Left lobe of liver (tissue), 2 donors: ENCODE measurements around the gene FLYWCH2. TPM values are rescaled to one million over a fixed set of nuclear protein-coding genes. Genes with fewer than 3 reads are reported as not detected.
"Not testable (repeated sequence)": the region's sequence is repeated elsewhere in the genome, so short reads cannot be mapped to it uniquely, and the experiment has no call there.

Experiments used
- ATAC-seq: fragments of 200-7000 bp; cut with Tn5 transposase; one replicate; pipeline ENCODE4 v1.9.1; 2020; ENCODE audit warnings: mild to moderate bottlenecking, moderate library complexity
- DNase-seq: peaks from one replicate; pipeline ENCODE4 v3.0.0-alpha.2; 2020; ENCODE audit warnings: low spot score
- total RNA-seq: library from RNA; stranded (reverse); gene quantifications from one replicate; pipeline ENCODE4 v1.2.1, GENCODE V29; 2021
- donor health status: DM: no; HTN: no; CAD: no; lungs with moderate emphysema.
- donor health status: DM: no; HTN: yes; CAD: no.

FLYWCH2 gene
- total RNA-seq, 1 donor from 2014 or later: 5.9 TPM

DNA sequence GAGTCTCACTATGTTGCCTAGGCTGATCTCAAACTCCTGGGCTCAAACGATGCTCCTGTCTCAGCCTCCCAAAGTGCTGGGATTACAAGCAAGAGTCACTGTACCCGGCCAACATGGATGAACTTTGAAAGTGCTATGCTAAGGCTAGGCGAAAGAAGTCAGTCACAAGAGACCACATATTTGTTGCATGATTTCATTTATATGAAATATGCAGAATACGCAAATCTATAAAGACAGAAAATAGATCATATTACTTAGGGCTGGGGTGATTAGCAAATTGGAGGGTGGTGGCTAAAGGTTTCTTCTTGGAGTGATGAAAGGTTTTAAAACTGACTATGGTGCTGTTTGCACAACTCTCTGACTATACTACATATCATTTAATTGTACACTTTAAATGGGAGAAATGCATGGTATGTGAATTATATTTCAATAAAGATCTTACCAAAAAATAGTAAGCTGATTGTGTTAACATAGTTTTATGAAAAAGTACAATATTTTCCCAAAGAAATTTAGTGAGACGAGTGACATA lies 27.5 kb downstream of the FLYWCH2 start:
- DNase-seq: no peak

DNA sequence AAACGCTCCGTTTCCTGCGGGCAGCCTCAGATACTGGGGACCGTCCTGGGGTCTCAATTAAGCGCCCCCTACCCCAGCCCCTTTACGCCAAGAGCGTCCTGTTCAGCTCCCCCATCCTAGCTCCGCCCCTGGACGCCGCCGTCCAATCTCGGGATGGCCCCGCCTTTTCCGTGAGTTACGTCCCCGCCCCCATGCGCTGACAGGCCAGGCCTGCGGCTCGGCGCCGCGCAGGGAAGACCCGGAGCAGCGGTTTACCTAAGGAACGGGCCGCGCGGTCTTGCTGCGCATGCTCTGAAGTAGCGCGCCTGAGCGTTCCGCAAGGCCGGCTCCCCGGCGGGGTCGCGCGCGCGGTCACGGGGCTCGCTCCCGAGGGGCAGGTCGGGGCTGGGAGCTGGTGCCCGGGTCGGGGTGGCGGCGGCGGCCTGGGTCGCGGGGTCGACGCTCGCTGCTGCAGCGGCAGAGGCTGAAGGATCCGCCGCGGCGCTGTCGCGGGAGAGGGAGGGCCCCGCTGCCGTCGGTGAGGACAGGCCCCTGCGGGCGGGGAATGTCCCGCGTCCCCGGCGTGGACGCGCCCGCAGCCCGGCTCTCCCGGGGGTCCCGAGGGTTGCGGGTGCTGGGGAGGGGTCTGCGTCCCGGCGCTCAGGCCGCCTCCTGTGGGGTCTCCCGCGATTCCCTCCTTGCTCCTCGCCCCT lies 28.8 kb downstream of the FLYWCH2 start, which contains the start of gene FLYWCH1:
Gene FLYWCH1, plus strand, starts transcription at position 294 of the 692 bp plus-strand sequence. CDS start 17,755 bp downstream, outside the sequence.
- DNase-seq: peak; percentile 98
- peak; percentile 97 for ATAC-seq

More for the DNA sequence above, 27.5 kb downstream of the FLYWCH2 start:
- no peak for ATAC-seq

DNA sequence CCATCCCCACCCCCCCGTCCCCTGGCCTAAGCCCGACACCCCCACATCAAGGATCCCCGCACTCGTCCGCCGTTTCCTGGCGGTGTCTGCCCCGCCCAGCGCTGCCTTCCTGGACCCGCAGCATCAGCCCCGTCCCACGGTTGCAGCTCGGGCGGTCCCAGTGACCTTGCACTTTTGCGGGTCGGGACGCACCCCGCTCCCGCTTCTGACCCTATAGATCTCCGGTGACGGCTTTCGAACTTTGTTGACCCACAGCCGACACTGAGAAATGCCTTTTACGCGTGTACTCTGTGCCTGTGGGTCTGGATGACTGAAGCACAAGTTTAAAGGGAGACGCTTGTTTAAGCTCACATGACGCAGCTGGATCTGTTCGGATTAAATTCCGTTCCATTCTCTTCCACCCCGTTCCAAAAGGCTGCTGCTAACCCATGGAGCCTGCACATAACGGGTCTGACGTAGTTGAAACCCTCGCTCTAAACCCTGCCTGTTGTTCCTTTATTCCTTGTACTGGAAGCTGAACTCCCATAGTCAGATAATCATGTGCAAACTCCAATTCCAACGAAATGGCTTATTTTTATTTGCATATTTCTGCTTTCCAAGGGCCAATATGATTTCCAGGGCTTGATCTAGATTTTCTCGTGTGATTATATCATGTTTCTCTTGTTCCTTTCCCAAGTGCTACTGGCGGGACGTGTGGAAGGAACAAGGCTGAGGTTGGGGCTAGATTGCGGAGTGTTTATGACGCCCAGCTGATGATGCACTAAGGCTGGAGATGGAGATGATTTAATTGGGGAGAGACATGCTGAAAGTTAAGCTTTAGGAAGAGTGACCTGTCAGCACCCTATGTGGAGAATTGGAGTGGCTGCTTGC lies 29.6 kb downstream of the FLYWCH2 start:
- no peak for DNase-seq
- ATAC-seq: peak; percentile 40

DNA sequence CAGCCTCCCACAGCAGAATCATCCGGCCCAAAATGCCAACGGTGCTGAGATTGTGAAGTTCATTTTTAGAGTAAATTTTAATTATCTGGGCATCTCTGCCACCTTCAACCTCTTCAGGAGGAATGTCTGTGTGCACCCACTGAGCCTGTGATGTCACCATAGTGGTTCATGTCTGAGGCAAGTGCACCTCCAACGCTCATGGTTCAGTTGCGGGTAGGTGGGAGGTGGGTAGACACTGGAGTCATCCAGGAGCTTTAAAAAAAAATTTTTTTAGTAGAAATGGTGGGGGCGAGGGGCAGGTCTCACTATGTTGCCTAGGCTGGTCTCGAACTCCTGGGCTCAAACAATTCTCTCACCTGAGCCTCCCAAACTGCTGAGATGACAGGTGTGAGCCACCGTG lies 30.6 kb downstream of the FLYWCH2 start:
- no peak for ATAC-seq
- no peak for DNase-seq

DNA sequence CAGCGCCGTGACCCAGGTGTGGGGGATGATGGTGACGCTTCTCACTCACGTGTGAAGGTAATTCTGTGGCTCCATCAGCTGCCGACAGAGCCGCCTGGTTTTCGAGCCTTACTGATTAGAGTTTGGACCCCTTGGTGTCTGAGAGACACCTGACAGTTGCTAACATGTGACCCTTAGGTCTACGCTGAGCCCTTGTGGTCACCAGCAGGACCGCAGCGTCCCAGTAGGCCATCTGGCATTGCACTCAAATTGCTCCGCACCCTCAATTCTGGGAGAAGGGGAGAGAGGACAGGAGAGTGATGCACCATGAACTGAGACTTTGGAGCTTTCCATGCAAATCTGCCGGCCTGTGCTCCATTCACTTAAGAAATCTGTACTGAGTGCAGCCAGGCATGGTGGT lies 31.2 kb downstream of the FLYWCH2 start:
- ATAC-seq: no peak
- no peak for DNase-seq

GRCh38 chr16:2915196-2915929 lies 32.3 kb downstream of the FLYWCH2 start:
- no peak for ATAC-seq
- no peak for DNase-seq

DNA sequence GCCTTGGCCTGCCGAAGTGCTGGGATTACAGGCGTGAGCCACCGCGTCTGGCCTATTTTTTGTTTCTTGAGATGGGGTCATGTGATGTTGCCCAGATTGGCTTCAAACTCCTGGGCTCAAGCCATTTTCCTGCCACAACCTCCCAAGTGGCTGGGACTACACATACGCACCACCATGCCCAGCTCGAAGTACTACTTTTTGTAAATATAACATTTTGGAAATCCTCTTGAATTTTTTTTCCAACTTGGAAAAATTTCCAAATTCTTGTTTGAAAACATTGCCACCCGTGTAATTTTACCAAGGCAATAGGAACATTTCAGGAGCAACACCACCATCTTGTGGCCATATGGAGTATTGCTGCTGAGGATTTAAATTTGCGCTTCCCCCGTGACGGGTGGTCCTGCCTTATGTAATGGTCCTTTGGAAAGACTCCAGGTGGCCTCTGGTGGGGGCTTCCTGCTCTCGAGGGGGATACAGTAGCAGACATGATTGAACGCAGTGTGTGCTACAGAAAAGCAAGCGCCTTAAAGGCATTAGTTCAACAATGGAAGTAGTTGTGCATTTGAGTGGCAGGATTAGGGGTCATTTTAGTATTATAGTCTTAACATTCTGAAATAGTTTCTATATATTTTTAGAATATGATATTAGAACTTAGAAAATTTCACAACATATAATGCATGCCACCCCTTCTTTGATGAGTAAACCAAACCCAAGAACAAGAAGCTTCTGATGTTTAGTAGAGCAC lies 36.7 kb downstream of the FLYWCH2 start:
- DNase-seq (no peak), ATAC-seq (peak; percentile 92)

- DNase-seq: no peak
- ATAC-seq: no peak
Observed at GRCh38 chr16:2923481-2923880, 40.5 kb downstream of the FLYWCH2 start.

DNA sequence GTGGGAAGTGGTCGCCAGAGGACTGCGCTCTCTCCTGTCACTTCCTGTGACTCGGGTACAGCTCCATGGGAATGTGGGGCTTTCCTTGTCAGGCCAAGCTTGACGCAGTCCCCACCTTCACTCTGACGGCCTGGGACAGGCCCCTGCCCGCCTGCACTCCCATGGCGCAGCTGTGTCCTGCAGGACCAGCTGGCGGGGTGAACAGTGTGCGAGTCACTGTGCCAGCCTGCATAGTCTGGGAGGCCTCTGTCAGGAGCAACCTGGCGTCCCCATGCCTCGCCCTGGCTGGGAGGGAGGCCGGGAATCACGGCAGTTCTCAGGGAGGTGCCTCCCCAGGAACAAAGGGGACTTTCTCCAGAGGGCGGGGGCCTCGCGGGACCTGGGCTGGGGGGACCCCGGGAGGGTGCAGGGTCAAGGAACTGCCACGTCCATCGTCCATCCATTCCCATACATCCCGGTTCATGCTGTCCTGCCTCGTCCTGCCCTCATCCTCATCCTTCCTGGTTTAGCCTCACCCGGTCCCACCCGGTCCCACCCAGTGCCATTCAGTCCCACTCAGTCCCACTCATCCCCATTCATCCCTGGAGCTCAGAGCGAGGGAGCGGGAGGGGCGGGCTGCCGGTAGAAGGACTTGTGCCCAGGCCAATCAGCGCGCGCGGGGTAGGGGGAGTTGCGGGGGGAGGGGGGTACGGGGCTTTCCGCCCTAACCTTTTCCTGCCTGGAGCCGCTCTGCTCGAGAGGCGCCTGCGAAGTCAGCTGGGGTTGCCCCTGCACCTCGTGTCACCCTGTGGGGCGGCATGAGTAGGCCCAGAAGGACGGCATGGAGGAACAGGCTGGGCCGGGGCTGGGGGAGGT lies 42.1 kb downstream of the FLYWCH2 start:
- DNase-seq: no peak
- ATAC-seq: no peak

DNA sequence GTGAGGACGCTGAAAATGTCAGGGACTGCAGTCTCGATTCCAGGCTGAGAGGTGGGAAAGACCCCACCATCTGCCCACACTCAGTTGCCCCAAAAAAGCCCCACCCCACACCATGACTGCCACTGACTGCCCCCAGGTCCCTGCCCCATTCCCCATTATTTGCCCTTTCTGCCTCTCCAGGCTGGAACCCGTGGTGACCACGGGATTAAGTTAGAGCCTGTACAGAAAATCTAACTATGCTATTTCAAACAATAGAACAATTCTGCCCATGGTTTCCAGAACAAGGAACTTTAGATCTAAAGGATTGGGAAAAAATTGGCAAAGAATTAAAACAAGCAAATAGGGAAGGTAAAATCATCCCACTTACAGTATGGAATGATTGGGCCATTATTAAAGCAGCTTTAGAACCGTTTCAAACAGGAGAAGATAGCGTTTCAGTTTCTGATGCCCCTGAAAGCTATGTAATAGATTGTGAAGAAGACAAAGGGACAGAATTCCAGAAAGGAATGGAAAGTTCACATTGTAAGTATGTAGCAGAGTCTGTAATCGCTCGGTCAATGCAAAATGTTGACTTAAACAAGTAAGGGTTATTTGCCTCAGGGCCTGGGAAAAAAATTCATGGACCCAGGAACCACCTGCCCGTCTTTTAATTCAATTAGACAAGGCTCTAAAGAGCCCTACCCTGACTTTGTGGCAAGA lies 43.1 kb downstream of the FLYWCH2 start:
- no peak for ATAC-seq

GRCh38 chr16:2926650-2926999 lies 43.6 kb downstream of the FLYWCH2 start:
- DNase-seq (no peak), ATAC-seq (no peak)

More for the DNA sequence above, 43.1 kb downstream of the FLYWCH2 start:
- no peak for DNase-seq

DNA sequence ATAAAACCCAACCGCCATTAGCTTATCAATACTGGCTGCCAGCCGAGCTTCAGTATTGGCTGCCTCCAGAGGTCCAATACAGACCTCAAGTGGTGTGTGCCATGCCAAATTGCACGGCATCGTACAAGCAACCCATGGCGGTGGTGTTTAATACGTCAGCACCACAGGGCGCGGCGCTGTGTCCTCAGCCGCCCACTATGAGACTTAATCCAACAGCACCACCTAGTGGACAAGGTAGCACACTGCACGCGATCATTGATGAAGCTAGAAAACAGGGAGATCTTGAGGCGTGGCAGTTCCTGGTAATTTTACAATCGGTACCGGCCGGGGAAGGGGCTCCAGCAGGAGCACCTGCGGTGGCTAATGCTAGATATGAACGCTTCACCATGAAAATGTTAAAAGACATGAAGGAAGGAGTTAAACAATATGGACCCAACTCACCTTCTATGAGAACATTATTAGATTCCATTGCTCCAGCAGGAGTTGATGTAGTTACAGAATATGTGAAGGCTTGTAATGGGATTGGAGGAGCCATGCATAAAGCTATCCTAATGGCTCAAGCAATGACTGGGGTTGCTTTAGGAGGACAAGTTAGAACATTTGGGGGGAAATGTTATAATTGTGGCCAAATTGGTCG lies 44.1 kb downstream of the FLYWCH2 start:
- peak; percentile 99 for ATAC-seq

DNA sequence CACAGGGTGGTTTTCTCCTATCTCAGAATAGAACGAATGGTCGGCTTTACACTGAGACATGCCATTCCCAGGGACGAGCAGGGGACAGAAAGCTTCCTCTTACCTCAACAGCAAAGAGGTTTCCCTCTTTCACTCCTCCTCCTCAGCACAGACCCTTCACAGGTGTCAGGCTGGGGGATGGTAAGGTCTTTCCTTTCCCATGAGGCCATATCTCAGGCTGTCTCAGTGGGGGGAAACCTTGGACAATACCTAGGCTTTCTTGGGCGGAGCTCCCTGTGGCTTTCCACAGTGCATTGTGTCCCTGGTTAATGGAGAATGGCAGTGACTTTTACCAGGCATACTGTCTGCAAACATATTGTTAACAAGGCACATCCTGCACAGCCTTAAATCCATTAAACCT lies 45.1 kb downstream of the FLYWCH2 start:
- ATAC-seq, DNase-seq: not testable (repeated sequence)

More for the DNA sequence above, 44.1 kb downstream of the FLYWCH2 start:
- peak; percentile 75 for DNase-seq

DNA sequence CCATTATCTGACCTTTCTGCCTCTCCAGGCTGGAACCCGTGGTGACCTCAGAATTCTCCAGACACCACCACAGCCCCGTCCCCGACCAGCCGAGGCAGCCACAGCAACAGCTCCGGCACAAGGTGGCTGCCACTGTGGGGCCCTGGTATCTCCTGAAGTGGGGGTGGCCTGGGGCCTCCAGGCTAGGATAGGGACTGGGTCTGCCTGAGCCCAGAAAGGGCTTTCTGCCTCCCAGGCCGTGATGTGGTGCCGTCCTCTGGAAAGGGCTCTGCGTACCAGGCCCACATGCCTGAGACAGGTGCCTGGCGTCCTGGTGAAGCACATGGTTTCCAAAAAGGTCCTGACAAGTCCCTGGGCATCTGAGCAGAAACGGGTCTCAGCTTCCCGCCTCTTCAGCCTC lies 45.8 kb downstream of the FLYWCH2 start:
- no peak for ATAC-seq
- DNase-seq: no peak

DNA sequence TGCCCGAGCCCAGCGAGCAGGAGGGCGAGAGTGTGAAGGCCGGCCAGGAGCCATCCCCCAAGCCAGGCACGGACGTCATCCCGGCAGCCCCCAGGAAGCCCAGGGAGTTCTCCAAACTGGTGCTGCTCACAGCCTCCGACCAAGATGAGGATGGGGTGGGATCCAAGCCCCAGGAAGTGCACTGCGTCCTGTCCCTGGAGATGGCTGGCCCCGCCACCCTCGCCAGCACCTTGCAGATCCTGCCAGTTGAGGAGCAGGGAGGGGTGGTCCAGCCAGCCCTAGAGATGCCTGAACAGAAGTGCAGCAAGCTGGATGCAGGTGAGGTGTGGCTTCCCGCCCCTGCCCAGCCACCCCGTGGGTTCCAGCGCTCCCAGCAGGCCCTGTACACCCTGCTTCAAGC lies 46.7 kb downstream of the FLYWCH2 start:
- DNase-seq (no peak), ATAC-seq (no peak)

DNA sequence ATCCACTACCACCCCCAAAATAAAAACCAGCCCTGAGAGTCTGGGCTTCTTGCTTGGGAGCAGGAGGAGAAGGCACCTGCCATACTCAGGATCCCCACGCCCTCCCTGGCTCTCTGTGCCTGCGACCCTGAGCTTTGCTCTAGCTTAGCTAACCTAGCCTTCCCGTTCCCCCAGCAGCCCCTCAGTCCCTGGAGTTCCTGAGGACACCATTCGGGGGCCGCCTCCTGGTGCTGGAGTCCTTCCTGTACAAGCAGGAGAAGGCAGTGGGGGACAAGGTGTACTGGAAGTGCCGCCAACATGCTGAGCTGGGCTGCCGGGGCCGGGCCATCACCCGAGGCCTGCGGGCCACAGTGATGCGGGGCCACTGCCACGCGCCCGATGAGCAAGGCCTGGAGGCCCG lies 47.2 kb downstream of the FLYWCH2 start:
- DNase-seq (no peak), ATAC-seq (no peak)

DNA sequence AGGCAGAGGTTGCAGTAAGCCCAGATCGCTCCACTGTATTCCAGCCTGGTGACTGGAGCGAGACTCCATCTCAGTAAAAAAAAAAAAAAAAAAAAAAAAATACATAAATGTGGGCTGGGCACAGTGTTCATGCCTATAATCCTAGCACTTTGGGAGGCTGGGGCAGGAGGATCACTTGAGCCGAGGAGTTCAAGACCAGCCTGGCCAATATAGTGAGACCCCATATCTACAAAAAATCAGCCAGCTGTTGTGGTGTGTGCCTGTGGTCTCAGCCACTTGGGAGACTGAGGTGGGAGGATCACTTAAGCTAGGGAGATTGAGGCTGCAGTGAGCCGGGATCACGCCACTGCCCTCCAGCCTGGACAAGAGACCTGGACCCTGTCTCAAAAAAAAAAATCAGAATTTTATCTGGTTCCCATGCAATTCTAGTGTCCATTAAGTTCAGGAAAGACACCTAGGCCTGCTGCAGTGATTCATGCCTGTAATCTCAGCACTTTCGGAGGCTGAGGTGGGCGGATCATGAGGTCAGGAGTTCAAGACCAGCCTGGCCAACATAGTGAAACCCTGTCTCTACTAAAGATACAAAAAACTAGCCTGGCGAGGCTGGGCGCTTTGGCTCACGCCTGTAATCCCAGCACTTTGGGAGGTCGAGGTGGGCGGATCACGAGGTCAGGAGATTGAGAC lies 48.4 kb downstream of the FLYWCH2 start:
- DNase-seq, ATAC-seq: not testable (repeated sequence)

DNA sequence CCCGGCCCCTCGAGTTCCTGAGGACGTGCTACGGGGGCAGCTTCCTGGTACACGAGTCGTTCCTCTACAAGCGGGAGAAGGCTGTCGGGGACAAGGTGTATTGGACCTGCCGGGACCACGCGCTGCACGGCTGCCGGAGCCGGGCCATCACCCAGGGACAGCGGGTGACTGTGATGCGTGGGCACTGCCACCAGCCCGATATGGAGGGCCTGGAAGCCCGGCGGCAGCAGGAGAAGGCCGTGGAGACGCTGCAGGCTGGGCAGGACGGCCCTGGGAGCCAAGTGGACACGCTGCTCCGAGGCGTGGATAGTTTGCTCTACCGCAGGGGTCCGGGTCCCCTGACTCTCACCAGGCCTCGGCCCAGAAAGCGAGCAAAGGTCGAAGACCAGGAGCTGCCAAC lies 50.1 kb downstream of the FLYWCH2 start:
- no peak for ATAC-seq
- DNase-seq: no peak
